HT-29 (cell line): Measurements from ENCODE around the gene TMEM126A. TPM values are rescaled to one million over a fixed set of nuclear protein-coding genes. Genes with fewer than 3 reads are reported as not detected.
"Not testable (repeated sequence)": the region's sequence is repeated elsewhere in the genome, so short reads cannot be mapped to it uniquely, and the experiment has no call there.

Experiments
- DNase-seq: peaks from one replicate; pipeline ENCODE4 v3.0.0-alpha.2; 2015; ENCODE audit warnings: low spot score
- total RNA-seq: library from RNA; depleted of rRNA; stranded (reverse); fragments of >200 nt; shearing (Covaris generic); gene quantifications from 2 replicates; pipeline ENCODE4 v1.2.3, GENCODE V29; 2014

Gene TMEM126A
- total RNA-seq, 1 experiment from 2014 or later = 24.1 TPM

DNA sequence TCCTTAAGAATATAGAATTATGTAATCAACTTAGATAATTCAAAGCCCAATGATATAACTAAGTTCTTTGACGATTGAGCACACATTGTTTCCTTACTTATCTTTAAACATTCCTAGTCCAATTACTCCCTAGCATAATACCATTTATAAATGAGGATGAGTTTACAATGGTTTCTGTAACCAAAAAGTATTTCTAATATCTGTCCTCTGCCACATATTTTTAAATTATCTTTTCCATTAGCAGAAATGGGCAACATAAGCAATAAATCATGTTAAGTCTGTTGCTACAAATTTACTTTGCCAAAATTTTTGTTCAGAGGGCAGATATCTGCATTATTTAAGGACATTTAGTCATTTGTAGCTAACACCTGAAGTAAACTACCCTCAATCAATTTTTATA is 10.4 kb downstream of the TMEM126A start:
- DNase-seq = no peak

- no peak for DNase-seq
Measured at GRCh38 chr11:85661972-85662664, 14.4 kb downstream of the TMEM126A start.

- peak; percentile 49 for DNase-seq
Measured at GRCh38 chr11:85663080-85663752, 15.4 kb downstream of the TMEM126A start.

GRCh38 chr11:85663753-85664614 is 16.2 kb downstream of the TMEM126A start:
- DNase-seq = peak; percentile 91

DNA sequence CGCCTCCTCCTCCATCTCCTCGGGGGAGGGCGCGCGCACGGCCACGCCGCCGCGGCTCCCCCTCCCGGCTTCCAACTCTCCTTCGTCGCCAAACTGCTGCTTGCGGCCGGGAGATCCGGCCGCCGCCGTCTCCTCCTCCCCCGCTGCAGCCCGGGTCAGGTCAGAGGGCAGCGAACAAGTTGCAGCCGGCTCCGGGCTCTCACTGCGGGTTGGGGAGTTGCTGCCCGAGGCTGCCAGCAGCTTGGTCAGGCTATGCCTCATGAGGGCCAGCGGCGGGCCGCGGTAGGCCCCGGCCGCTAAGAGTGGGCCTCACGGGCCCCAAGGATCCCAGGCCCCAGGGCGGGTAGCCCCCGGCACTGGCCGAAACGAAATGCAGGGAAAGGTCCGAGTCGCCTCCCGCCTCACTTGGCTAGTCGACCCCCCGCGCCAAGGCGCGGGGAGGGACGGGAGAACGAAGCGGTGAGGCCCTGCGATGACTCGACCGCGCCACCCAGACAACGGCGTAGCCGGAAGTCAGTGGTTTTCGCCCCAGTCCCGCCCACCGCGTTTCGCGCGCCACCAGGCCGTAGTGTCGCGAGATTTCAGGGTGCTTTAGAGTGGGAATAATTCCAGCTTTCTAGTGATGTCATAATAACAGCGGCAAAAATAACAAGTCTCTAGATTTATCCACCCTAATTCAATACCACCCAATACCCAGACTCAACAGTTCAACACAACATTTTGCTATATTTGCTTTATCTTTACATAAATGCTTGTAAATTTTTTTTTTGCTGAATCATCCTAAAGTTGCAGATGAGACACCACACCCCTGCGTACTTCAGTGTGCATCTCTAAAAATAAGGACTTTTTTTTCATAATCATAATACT is 17.1 kb downstream of the TMEM126A start, which contains the start of gene CREBZF:
Gene CREBZF (minus strand): TSS at position 515 of the 867 bp plus-strand sequence. CDS start 254 bp downstream, at position 261.
- peak; percentile 99 for DNase-seq

DNA sequence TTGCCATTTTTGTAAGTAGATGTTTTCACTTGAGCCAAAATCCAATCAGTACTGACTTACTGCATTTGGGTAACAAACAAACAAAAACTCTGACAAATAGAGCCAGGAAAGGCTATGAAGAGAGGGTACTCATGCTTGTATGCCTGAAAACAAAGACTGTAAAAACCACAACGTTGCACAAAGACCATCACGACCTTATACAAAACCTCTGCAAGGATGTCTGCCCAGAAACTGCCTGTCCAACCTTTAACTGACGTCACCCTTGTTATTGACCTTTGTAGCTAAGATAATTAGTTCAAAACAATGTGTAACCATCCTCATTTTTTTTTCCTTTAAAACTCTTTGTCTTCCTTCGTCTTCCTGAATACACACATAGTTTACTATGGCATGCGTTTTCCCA is 18.0 kb downstream of the TMEM126A start:
- no peak for DNase-seq

- no peak for DNase-seq
Measured at GRCh38 chr11:85666687-85667086, 18.9 kb downstream of the TMEM126A start.

DNA sequence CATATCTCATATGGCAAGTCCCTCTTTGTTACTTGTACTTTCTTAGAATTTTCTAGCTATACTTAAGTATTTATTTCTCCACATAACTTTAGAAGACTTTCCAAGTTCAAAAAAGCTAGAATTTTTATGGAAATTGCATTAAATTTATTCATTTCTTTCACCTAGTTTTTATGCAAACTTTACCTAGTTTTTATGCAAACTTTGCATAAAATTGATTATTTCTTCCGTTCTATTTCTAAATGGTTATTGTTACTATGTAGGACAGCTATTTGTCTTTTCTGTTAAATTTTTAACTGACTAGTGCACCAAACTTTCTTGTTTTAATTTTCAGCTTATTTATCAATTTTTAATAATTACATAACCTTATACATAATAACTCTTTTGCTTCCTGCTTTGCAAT is 20.4 kb downstream of the TMEM126A start:
- no peak for DNase-seq

DNA sequence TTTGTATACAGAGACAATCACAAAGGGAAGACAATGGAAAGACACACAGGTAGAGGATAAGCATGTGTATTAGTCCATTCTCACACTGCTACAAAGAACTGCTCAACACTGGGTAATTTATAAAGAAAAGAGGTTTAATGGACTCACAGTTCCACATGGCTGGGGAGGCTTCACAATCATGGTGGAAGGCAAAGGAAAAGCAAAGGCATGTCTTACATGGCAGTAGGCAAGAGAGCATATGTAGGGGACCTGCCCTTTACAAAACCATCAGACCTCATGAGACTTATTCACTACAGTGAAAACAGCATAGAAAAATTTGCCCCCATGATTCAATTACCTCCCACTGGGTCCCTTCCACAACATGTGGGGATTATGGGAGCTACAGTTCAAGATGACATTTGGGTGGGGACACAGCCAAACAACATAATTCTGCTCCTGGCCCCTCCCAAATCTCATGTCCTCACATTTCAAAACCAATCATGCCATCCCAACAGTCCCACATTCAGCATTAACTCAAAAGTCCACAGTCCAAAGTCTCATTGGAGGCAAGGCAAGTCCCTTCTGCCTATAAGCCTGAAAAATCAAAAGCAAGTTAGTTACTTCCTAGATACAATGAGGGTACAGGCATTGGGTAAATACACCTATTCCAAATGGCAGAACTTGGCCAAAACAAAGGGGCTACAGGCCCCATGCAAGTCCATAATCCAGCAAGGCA is 23.3 kb downstream of the TMEM126A start:
- not testable (repeated sequence) for DNase-seq

DNA sequence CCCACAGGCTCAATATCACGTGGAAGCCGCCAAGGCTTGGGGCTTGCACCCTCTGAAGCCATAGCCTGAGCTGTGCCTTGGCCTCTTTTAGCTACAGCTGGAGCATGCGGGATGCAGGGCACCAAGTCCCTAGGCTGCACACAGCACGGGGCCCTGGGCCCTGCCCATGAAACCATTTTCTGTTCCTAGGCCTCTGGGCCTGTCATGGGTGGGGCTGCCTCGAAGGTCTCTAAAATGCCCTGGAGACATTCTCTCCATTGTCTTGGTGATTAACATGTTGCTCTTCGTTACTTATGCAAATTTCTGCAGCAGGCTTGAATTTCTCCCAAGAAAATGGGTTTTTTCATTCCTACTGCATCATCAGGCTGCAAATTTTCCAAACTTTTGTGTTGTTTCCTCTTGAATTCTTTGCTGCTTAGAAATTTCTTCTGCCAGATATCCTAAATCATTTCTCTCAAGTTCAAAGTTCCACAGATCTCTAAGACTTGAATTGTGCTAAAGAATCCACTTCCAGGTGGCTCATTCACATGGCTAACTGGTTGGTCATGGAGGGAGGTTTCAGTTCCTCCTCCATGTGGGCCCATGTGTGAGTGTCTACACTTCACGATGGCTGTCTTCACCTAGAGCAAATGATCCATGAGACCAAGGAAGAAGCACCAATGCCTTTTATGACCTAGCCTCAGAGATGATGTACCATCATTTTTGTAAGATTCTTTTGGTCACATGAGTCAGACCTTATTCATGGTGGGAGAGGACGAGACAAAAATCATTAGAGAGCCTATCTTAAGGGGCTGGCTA is 24.5 kb downstream of the TMEM126A start:
- DNase-seq = no peak

GRCh38 chr11:85673393-85673792 is 25.6 kb downstream of the TMEM126A start:
- DNase-seq = no peak

DNA sequence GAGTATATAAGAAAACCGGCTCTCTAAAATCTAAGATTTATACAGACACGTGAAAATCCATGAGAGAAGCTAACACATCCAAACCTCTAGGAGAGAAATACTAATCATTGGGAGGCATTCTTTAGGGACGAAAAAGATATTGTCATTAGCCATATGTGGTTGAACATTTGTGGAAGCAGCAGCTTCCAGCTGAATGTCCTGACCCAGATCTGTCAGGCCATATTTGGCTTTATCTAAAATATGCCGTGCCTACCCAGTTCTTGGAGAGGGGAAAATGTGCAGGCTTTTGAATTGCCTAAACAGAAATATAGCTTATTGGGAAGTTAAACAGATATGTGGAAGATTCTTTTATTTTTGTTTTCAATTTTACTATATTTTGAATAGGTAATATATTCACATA is 31.8 kb downstream of the TMEM126A start:
- DNase-seq = no peak

DNA sequence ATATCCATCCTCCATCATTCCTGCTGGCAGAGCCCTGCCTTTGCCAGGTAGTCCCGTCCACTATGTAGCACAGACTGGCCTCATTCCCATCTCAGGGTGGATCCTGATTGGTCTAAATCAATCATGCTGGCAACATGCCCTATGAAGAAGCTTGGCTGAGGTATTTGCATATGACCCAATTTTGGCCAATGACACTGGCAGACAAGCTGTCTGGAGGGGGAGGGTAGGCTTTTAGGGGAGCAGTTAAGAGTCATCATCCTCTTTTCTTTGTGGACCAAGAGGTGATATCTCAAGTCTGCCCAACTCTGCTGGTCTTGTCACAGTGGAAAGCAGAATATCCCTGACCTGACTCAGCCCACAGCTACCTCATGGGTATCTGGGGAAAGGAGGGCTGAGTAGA is 33.1 kb downstream of the TMEM126A start:
- DNase-seq = no peak

GRCh38 chr11:85682330-85683305 is 34.9 kb downstream of the TMEM126A start:
- DNase-seq = peak; percentile 45

DNA sequence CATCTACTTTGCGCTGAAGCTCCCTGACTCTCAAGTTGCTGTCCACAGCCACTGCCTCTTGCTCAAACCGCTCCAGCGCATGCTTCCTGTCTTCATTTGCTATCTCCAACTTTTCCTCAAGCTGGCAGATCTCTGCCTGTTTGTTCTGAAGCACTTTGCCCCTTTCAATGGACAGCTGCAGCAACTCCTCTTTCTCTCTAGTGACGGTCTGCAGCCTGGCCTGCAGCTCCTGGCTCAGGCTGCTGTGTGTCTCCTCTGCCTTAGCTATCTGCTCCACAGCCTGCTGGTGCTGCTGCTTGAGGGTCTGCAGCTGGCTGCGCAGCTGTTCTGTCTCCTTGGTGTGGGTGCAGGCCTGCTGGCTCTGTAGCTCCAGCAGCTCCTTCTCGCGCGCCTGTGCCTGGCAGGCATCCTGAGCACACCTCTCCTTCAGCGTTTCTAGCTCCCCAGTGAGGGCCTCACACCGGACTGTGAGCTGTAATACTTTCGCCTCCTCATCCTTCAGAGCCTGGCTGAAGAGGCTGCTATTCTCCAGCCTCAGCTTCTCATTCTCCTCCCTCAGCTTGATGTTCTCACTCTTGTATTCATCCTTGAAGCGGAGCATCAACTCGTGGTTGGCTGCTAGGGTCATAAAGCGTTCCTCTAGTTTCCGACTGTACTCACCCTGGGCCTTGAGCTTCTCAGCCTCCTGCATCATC is 37.5 kb downstream of the TMEM126A start:
- DNase-seq = no peak

- DNase-seq = no peak
Measured at GRCh38 chr11:85685820-85686459, 38.2 kb downstream of the TMEM126A start, which contains the start of gene CCDC89. Gene CCDC89, minus strand, starts transcription at chr11:85686195. Its CDS starts 65 bp downstream, at chr11:85686130.

DNA sequence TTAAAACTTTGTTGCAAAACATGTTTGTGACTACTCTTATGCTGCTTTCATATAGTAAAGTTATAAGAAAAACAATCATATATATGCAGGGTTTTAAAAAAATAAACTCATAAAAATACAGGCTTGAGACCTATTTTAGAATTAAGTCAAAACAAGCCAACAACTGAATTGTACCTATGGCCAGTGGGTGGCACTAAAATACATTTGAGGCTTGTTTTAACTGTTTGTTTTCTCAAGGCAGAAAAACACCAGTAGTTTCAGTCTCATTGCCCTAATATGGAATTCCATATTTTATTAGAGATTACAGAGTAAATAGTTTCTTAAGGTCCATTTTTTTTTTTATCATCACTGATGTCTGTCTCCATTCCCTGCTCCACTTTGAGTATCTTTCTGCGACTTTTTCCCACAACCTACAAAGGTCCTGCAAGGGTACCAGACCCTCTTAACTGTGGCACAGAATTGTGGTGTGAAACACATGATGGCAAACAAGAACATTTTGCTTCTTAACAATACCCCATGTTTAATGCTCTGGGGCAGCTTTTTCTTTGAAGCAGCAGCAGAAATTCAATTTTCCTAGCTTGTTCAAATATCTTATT is 46.7 kb downstream of the TMEM126A start:
- peak; percentile 82 for DNase-seq
